HG02938 (cell line): ENCODE results near the gene CD200R1L.

ENCODE experiments used
- ATAC-seq: cut with Tn5 transposase; IDR thresholded peaks from one replicate; pipeline ENCODE4 v1.9.1; 2021; ENCODE audit warnings: mild to moderate bottlenecking, moderate library complexity; ENCODE audit not compliant: unreplicated experiment

Gene CD200R1L

GRCh38 chr3:112822064-112823055 lies 24.3 kb downstream of the CD200R1L start:
- no peak for ATAC-seq

GRCh38 chr3:112818289-112818688 lies 28.4 kb downstream of the CD200R1L start:
- no peak for ATAC-seq

- no peak for ATAC-seq
These were observed 28.9 kb downstream of the CD200R1L start for GRCh38 chr3:112817797-112818196.

- no peak for ATAC-seq
These were observed 29.4 kb downstream of the CD200R1L start for GRCh38 chr3:112817271-112817670.

- ATAC-seq, result no peak
These were observed 30.7 kb downstream of the CD200R1L start for GRCh38 chr3:112815981-112816380.

- ATAC-seq, result no peak
These were observed 32.4 kb downstream of the CD200R1L start for GRCh38 chr3:112814266-112814665.

GRCh38 chr3:112813723-112814171 lies 32.9 kb downstream of the CD200R1L start:
- ATAC-seq, result peak; percentile 72

GRCh38 chr3:112813016-112813415 lies 33.6 kb downstream of the CD200R1L start:
- no peak for ATAC-seq

- ATAC-seq, result no peak
These were observed 34.6 kb downstream of the CD200R1L start for GRCh38 chr3:112811917-112812660.

GRCh38 chr3:112811131-112811884 lies 35.4 kb downstream of the CD200R1L start:
- ATAC-seq, result no peak

- ATAC-seq, result no peak
These were observed 36.1 kb downstream of the CD200R1L start for GRCh38 chr3:112810561-112810960.

- ATAC-seq, result no peak
These were observed 38.5 kb downstream of the CD200R1L start for GRCh38 chr3:112808136-112808535.

- no peak for ATAC-seq
These were observed 39.0 kb downstream of the CD200R1L start for GRCh38 chr3:112807685-112808084.

- no peak for ATAC-seq
These were observed 39.8 kb downstream of the CD200R1L start for GRCh38 chr3:112806903-112807302.

- no peak for ATAC-seq
These were observed 41.5 kb downstream of the CD200R1L start for GRCh38 chr3:112805126-112805525.

GRCh38 chr3:112804021-112804420 lies 42.6 kb downstream of the CD200R1L start:
- no peak for ATAC-seq

- no peak for ATAC-seq
These were observed 43.2 kb downstream of the CD200R1L start for GRCh38 chr3:112803467-112803866.

GRCh38 chr3:112802338-112802737 lies 44.3 kb downstream of the CD200R1L start:
- no peak for ATAC-seq

- ATAC-seq, result no peak
These were observed 46.7 kb downstream of the CD200R1L start for GRCh38 chr3:112799946-112800345.

GRCh38 chr3:112794622-112795172 lies 52.0 kb downstream of the CD200R1L start:
- no peak for ATAC-seq
